ENCODE results near the gene USP26.
"Not testable (repeated sequence)": the region's sequence is repeated elsewhere in the genome, so short reads cannot be mapped to it uniquely, and the experiment has no call there.

The USP26 gene

DNA sequence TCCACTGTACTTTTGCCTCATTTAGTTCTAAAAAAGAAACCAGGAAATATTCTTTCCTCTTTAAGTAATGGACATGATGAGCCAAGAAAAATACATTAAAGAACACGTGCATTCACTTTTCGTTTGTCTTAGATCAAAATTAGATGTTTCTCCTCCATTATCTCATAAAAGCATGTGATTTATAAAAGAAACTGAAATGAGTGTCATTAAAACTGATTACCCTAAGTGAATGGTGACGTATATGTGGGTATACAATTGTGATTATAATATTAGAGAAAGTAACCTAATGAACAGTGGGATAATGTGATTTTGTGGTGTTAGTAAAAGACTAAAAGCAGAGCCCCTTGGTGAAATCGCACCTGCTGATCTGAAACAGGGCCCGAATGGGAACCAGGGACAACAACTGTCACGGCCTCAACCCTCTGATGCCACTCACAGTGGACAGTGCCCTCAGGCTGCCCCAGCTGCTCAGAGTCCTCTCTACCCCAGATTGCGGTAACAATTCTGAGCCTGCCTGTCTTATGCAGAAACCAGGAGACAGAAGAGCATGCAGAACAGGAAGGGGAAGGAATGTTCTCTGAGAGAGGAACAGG lies 112.8 kb downstream of the USP26 start:
- H3K4me3 ChIP-seq (ENCODE audit: low read depth, low read length), result no peak overlapping the region
- TF ChIP-seq CTCF (IDR thresholded peaks at IDR 0.05; ENCODE audit: borderline replicate concordance, insufficient read depth, low read depth, low read length), result no peak

DNA sequence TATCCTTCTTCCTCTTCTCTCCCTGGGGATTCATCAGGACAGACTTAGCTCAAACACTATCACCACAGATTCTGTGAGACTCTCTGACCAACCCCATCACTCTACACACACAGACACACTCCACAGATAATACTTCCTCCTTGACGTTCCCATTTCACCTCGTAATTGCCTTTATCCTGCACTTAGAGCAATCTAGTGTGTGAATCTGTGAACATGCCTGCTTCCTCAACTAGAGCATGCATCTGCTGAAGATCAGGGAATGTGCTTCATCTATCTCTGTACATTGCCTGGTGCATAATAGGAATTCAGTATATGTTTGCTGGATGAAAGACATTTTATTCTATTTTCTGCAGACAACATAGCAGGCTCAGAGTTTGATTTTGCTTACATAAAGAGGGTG lies 113.4 kb downstream of the USP26 start:
- H3K4me3 ChIP-seq (ENCODE audit: low read depth, low read length), result no peak overlapping the region

DNA sequence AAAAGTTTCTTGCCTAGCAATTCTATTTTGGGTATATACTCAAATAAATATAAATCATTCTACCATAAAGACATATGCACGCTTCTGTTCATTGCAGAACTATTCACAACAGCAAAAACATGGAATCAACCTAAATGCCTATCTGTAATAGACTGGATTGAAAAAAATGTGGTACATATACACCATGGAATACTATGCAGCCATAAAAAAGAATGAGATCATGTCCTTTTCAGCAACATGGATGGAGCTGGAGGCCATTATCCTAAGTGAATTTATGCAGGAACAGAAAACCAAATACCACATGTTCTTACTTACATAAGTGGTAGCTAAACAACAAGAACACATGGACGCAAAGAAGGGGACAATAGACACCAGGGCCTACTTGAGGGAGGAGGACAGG lies 116.9 kb downstream of the USP26 start:
- H3K4me3 ChIP-seq (ENCODE audit: low read depth, low read length), result not testable (repeated sequence)

More for the DNA sequence above, 113.4 kb downstream of the USP26 start:
- no peak for TF ChIP-seq CTCF (IDR thresholded peaks at IDR 0.05; ENCODE audit: borderline replicate concordance, insufficient read depth, low read depth, low read length)
